ENCODE measurements around the gene HSDL1. TPM values are rescaled to one million over a fixed set of nuclear protein-coding genes. Genes with fewer than 3 reads are reported as not detected.

The HSDL1 gene
- total RNA-seq, 1 experiment from 2014 or later = 35.8 TPM

DNA sequence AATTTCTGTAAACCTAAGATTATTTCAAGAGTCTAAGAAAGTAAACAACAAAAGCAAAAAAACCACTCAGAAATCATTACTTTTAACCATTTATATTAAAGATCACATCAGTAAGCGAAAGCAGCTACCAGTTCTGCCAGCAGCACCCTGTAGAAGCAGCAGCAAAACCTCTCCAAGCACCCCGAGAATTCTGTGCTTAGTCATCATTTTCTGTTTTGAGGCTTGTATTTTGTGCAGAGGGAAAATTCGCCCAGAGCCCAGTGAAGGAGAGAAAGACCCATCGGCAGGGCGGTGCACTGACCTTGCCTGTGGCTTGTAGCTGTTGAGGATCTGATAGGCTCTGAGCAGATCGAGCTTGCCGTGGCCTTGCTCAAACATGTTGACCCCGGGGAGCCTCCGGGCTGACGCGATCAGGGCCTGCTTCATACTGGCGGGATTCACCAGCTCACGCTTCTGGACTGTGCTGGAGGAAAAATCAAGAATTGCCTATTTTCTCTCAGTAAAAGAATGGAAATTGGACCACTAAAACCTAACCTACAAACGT, 63.5 kb downstream of the HSDL1 start:
- intact Hi-C loops (cut with micrococcal nuclease) = no loop called here
- ChIA-PET RAD21 (ENCODE audit: low non-redundant PET in 1 of 2, low total read pairs in 2 of 2, uncharacterized antibody in 2 of 2, unreplicated experiment in 2 of 2) (no interaction called here), CTCF (no interaction called here), POLR2A (no interaction called here)
- no TSS peak for BruUV-seq (replicated peaks)
- H3K36me3 ChIP-seq (ENCODE audit: control insufficient read depth in 1 of 2, insufficient read depth in 2 of 2, low read length in 2 of 2) = peaks cover 23 to 46% of the 10 kb centered on the region in 2 experiments
- H4K20me1 ChIP-seq (ENCODE audit: insufficient read depth) = no peaks in the 10 kb centered on the region
- DNase-seq (ENCODE audit: low read depth, low spot score) (no peak), ATAC-seq (no peak)
- no peak for TF ChIP-seq CBX3 (IDR thresholded peaks at IDR 0.05; ENCODE audit: low read depth)
- no peak for TF ChIP-seq ELF1 (IDR thresholded peaks at IDR 0.05; ENCODE audit: borderline replicate concordance, low read depth)
- TF ChIP-seq, protein P1, sequence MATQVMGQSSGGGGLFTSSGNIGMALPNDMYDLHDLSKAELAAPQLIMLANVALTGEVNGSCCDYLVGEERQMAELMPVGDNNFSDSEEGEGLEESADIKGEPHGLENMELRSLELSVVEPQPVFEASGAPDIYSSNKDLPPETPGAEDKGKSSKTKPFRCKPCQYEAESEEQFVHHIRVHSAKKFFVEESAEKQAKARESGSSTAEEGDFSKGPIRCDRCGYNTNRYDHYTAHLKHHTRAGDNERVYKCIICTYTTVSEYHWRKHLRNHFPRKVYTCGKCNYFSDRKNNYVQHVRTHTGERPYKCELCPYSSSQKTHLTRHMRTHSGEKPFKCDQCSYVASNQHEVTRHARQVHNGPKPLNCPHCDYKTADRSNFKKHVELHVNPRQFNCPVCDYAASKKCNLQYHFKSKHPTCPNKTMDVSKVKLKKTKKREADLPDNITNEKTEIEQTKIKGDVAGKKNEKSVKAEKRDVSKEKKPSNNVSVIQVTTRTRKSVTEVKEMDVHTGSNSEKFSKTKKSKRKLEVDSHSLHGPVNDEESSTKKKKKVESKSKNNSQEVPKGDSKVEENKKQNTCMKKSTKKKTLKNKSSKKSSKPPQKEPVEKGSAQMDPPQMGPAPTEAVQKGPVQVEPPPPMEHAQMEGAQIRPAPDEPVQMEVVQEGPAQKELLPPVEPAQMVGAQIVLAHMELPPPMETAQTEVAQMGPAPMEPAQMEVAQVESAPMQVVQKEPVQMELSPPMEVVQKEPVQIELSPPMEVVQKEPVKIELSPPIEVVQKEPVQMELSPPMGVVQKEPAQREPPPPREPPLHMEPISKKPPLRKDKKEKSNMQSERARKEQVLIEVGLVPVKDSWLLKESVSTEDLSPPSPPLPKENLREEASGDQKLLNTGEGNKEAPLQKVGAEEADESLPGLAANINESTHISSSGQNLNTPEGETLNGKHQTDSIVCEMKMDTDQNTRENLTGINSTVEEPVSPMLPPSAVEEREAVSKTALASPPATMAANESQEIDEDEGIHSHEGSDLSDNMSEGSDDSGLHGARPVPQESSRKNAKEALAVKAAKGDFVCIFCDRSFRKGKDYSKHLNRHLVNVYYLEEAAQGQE (IDR thresholded peaks at IDR 0.05; ENCODE audit: low read depth) = no peak
- TF ChIP-seq, protein P2, sequence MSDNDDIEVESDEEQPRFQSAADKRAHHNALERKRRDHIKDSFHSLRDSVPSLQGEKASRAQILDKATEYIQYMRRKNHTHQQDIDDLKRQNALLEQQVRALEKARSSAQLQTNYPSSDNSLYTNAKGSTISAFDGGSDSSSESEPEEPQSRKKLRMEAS (IDR thresholded peaks at IDR 0.05) = no peak
- TF ChIP-seq TCF7L2 (IDR thresholded peaks at IDR 0.05; ENCODE audit: borderline replicate concordance, extremely low read depth, insufficient read depth, insufficient read length) = no peak
- TF ChIP-seq, protein P3, sequence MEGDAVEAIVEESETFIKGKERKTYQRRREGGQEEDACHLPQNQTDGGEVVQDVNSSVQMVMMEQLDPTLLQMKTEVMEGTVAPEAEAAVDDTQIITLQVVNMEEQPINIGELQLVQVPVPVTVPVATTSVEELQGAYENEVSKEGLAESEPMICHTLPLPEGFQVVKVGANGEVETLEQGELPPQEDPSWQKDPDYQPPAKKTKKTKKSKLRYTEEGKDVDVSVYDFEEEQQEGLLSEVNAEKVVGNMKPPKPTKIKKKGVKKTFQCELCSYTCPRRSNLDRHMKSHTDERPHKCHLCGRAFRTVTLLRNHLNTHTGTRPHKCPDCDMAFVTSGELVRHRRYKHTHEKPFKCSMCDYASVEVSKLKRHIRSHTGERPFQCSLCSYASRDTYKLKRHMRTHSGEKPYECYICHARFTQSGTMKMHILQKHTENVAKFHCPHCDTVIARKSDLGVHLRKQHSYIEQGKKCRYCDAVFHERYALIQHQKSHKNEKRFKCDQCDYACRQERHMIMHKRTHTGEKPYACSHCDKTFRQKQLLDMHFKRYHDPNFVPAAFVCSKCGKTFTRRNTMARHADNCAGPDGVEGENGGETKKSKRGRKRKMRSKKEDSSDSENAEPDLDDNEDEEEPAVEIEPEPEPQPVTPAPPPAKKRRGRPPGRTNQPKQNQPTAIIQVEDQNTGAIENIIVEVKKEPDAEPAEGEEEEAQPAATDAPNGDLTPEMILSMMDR (IDR thresholded peaks at IDR 0.05 in 2 of 3, conservative IDR thresholded peaks at IDR 0.05 in 1 of 3; ENCODE audit: borderline replicate concordance in 1 of 3, insufficient read depth in 1 of 3, low read depth in 2 of 3, low read length in 2 of 3) = no peak
- no peak for TF ChIP-seq YY1 (IDR thresholded peaks at IDR 0.05; ENCODE audit: extremely low read depth, insufficient replicate concordance, low read depth, low read length)
- TF ChIP-seq RAD21 (IDR thresholded peaks at IDR 0.05; ENCODE audit: low read depth) = no peak
- TF ChIP-seq POLR2A (IDR thresholded peaks at IDR 0.05; ENCODE audit: borderline replicate concordance, extremely low read depth, insufficient read depth, insufficient read length) = no peak
- no peak for TF ChIP-seq POLR2AphosphoS5 (IDR thresholded peaks at IDR 0.05; ENCODE audit: low read depth, low read length)
- TF ChIP-seq, protein P4, sequence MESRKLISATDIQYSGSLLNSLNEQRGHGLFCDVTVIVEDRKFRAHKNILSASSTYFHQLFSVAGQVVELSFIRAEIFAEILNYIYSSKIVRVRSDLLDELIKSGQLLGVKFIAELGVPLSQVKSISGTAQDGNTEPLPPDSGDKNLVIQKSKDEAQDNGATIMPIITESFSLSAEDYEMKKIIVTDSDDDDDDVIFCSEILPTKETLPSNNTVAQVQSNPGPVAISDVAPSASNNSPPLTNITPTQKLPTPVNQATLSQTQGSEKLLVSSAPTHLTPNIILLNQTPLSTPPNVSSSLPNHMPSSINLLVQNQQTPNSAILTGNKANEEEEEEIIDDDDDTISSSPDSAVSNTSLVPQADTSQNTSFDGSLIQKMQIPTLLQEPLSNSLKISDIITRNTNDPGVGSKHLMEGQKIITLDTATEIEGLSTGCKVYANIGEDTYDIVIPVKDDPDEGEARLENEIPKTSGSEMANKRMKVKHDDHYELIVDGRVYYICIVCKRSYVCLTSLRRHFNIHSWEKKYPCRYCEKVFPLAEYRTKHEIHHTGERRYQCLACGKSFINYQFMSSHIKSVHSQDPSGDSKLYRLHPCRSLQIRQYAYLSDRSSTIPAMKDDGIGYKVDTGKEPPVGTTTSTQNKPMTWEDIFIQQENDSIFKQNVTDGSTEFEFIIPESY (IDR thresholded peaks at IDR 0.05; ENCODE audit: extremely low read depth, insufficient replicate concordance, low read length) = no peak
- no peak for TF ChIP-seq ZNF274 (IDR thresholded peaks at IDR 0.05; ENCODE audit: low read depth, low read length)
- TF ChIP-seq, protein P5, sequence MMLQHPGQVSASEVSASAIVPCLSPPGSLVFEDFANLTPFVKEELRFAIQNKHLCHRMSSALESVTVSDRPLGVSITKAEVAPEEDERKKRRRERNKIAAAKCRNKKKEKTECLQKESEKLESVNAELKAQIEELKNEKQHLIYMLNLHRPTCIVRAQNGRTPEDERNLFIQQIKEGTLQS (IDR thresholded peaks at IDR 0.05) = no peak
- no peak for TF ChIP-seq FOSL1 (IDR thresholded peaks at IDR 0.05; ENCODE audit: low read depth)
- no peak for TF ChIP-seq EGR1 (IDR thresholded peaks at IDR 0.05; ENCODE audit: low read depth)
- 0 out of 2 replicates have a peak, but pooled peaks cover 6% of the 10 kb centered on the region for H3K79me2 ChIP-seq (ENCODE audit: insufficient read depth, low read length)
- no peak overlapping the region for H2AFZ ChIP-seq (ENCODE audit: low read depth, low read length, poor library complexity, severe bottlenecking)
- no peak overlapping the region for H3K27ac ChIP-seq (ENCODE audit: low read depth, low read length)
- no peak overlapping the region for H3K4me3 ChIP-seq (replicated peaks in 1 of 2; ENCODE audit: low read depth in 1 of 2, low read length in 2 of 2)
- H3K27me3 ChIP-seq (ENCODE audit: insufficient read depth, low read length) = no peaks in the 10 kb centered on the region
- H3K9ac ChIP-seq (ENCODE audit: low read length) = no peak overlapping the region
- no peaks in the 10 kb centered on the region for H3K9me2 ChIP-seq (ENCODE audit: insufficient read depth)
- no peaks in the 10 kb centered on the region for H3K9me3 ChIP-seq (ENCODE audit: control insufficient read depth in 1 of 2, insufficient read depth in 1 of 2, low read depth in 1 of 2, low read length in 2 of 2)
- H3K4me1 ChIP-seq (ENCODE audit: control insufficient read depth in 1 of 2, insufficient read depth in 2 of 2, low read length in 2 of 2) = no peaks in the 10 kb centered on the region
- no peak overlapping the region for H3K4me2 ChIP-seq (ENCODE audit: low read length)

Data from HCT116 (cell line).